Measurements from ENCODE around the gene TSN. TPM values are rescaled to one million over a fixed set of nuclear protein-coding genes. Genes with fewer than 3 reads are reported as not detected.

Gene TSN
- total and polyA plus RNA-seq, 8 donors = 11.0 to 63.5 (median 19.5) TPM

DNA sequence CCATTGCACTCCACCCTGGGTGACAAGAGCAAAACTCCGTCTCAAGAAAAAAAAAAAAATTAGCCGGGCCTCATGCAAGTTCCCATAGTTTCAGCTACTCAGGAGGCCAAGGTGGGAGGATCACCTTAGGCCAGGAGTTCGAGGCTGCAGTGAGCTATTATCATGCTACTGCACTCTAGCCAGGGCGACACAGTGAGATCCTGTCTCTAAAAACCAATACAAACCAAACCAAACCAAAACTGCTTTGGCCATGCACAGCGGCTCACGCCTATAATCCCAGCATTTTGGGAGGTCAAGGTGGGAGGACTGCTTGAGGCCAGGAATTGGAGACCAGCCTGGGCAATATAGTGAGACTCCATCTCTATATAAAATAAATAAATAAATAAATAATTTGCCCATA lies 37.9 kb upstream of the TSN start:
- Histone ChIP-seq H3K27me3 (no peaks in the 10 kb centered on the region), H3K4me1 (peaks cover 0 to 10% (median 7%) of the 10 kb centered on the region in 4 donors), H3K4me3 (no peak overlapping the region), H3K27ac (no peak overlapping the region), H3K9me3 (no peaks in the 10 kb centered on the region), H3K36me3 (no peaks in the 10 kb centered on the region)
- TF ChIP-seq EP300 (IDR thresholded peaks at IDR 0.05) (no peak), POLR2A (IDR thresholded peaks at IDR 0.05) (no peak), POLR2AphosphoS5 (IDR thresholded peaks at IDR 0.05) (no peak)
- TF ChIP-seq, protein P1, sequence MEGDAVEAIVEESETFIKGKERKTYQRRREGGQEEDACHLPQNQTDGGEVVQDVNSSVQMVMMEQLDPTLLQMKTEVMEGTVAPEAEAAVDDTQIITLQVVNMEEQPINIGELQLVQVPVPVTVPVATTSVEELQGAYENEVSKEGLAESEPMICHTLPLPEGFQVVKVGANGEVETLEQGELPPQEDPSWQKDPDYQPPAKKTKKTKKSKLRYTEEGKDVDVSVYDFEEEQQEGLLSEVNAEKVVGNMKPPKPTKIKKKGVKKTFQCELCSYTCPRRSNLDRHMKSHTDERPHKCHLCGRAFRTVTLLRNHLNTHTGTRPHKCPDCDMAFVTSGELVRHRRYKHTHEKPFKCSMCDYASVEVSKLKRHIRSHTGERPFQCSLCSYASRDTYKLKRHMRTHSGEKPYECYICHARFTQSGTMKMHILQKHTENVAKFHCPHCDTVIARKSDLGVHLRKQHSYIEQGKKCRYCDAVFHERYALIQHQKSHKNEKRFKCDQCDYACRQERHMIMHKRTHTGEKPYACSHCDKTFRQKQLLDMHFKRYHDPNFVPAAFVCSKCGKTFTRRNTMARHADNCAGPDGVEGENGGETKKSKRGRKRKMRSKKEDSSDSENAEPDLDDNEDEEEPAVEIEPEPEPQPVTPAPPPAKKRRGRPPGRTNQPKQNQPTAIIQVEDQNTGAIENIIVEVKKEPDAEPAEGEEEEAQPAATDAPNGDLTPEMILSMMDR (IDR thresholded peaks at IDR 0.05) = no peak
- no peak for DNase-seq
- WGBS, 5 donors = 93 to 97% (median 96%) methylated on average over 6 of the region's 6 CpGs
- intact Hi-C loops (cut with DNase I; ENCODE audit: low total_unique reads) = loop anchor here (10.0 kb wide), 1 partner anchor 313 kb away; no protein-coding TSS in a partner anchor

GRCh38 chr2:121721926-121722325 lies 33.5 kb upstream of the TSN start:
- Histone ChIP-seq H3K36me3 (peaks cover 0 to 17% (median 15%) of the 10 kb centered on the region in 4 donors), H3K9me3 (no peaks in the 10 kb centered on the region), H3K27ac (no peak overlapping the region), H3K4me1 (peaks cover 0 to 10% (median 7%) of the 10 kb centered on the region in 4 donors), H3K27me3 (no peaks in the 10 kb centered on the region), H3K4me3 (no peak overlapping the region)
- WGBS, 5 donors = 62 to 79% (median 76%) methylated on average over 8 of the region's 8 CpGs
- TF ChIP-seq EP300 (IDR thresholded peaks at IDR 0.05) (no peak), POLR2AphosphoS5 (IDR thresholded peaks at IDR 0.05) (no peak)
- intact Hi-C loops (cut with DNase I; ENCODE audit: low total_unique reads) = no loop called here
- DNase-seq = no peak

DNA sequence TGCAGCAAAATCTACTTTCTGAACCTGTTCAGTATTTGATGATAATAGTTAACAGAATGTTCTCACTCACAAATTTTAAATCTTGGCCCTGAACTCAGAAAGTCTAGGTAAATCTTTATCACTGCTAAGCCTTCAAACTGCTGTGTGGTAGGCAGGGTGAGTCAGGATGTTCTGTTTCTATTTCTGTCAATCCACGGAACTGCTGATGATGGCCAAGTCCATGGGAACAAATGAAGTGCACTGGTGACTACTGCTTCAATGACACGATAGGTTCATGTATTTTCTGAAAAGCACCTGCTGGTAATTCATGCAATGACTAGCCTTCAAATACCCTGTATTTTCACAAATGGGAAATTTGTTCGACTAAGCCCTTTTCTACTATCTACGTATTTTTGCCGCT lies 33.0 kb upstream of the TSN start:
- no peak for DNase-seq
- intact Hi-C loops (cut with DNase I; ENCODE audit: low total_unique reads) = no loop called here
- 62 to 73% (median 65%) methylated on average over 5 of the region's 5 CpGs for WGBS, 5 donors
- Histone ChIP-seq H3K27me3 (no peaks in the 10 kb centered on the region), H3K9me3 (no peaks in the 10 kb centered on the region), H3K4me1 (peaks cover 0 to 10% (median 7%) of the 10 kb centered on the region in 4 donors), H3K36me3 (peaks cover 3 to 23% (median 21%) of the 10 kb centered on the region in 4 donors), H3K27ac (no peak overlapping the region), H3K4me3 (no peak overlapping the region)
- TF ChIP-seq, protein P1 (IDR thresholded peaks at IDR 0.05) = no peak

DNA sequence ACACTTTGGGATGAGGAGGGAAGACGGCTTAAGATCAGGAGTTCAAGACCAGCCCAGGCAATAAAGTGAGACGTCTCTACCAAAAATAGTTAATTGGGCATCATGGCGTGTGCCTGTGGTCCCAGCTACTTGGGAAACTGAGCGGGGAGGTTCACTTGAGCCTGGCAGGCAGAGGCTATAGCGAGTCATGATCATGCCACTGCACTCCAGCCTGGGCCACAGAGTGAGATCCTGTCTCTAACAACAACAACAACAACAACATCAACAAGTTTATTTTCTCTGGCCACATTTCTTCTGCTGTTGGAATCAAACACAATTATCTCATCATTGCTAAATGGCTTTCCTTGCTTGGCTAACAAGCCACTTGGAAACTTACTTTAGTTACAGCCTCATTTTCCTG lies 32.1 kb upstream of the TSN start:
- no peak for DNase-seq
- Histone ChIP-seq H3K4me3 (no peak overlapping the region), H3K9me3 (no peaks in the 10 kb centered on the region), H3K27ac (no peak overlapping the region), H3K4me1 (peaks cover 0 to 10% (median 6%) of the 10 kb centered on the region in 4 donors), H3K36me3 (peaks cover 9 to 31% (median 29%) of the 10 kb centered on the region in 4 donors), H3K27me3 (no peaks in the 10 kb centered on the region)
- WGBS, 5 donors = 80 to 85% (median 81%) methylated on average over 5 of the region's 5 CpGs
- intact Hi-C loops (cut with DNase I; ENCODE audit: low total_unique reads) = no loop called here
- no peak for TF ChIP-seq POLR2A (IDR thresholded peaks at IDR 0.05)
- TF ChIP-seq, protein P1 (IDR thresholded peaks at IDR 0.05) = no peak

- no peak for TF ChIP-seq POLR2AphosphoS5 (IDR thresholded peaks at IDR 0.05)
- no peak for TF ChIP-seq EP300 (IDR thresholded peaks at IDR 0.05)
- TF ChIP-seq, protein P1 (IDR thresholded peaks at IDR 0.05) = no peak
- no peak for TF ChIP-seq POLR2A (IDR thresholded peaks at IDR 0.05)
- H3K27ac ChIP-seq = no peak overlapping the region
- peaks cover 44 to 71% (median 69%) of the 10 kb centered on the region in 4 donors for H3K36me3 ChIP-seq
- no peak for DNase-seq
- intact Hi-C loops (cut with DNase I; ENCODE audit: low total_unique reads) = no loop called here
- no peak overlapping the region for H3K4me3 ChIP-seq
- H3K9me3 ChIP-seq = no peaks in the 10 kb centered on the region
- 93 to 99% (median 97%) methylated on average over 2 of the region's 2 CpGs for WGBS, 5 donors
- no peaks in the 10 kb centered on the region for H3K4me1 ChIP-seq
- H3K27me3 ChIP-seq = no peaks in the 10 kb centered on the region
Observed at GRCh38 chr2:121727332-121727731, 28.1 kb upstream of the TSN start.

Measured in stomach (tissue), 9 donors.